AG08396 (cell line): ENCODE data around the gene NLN.
"Not testable (repeated sequence)": the region's sequence is repeated elsewhere in the genome, so short reads cannot be mapped to it uniquely, and the experiment has no call there.

ENCODE experiments used
- DNase-seq: peaks from one replicate; pipeline ENCODE4 v3.0.0; 2012; ENCODE audit warnings: low spot score, mixed read lengths

The NLN gene

DNA sequence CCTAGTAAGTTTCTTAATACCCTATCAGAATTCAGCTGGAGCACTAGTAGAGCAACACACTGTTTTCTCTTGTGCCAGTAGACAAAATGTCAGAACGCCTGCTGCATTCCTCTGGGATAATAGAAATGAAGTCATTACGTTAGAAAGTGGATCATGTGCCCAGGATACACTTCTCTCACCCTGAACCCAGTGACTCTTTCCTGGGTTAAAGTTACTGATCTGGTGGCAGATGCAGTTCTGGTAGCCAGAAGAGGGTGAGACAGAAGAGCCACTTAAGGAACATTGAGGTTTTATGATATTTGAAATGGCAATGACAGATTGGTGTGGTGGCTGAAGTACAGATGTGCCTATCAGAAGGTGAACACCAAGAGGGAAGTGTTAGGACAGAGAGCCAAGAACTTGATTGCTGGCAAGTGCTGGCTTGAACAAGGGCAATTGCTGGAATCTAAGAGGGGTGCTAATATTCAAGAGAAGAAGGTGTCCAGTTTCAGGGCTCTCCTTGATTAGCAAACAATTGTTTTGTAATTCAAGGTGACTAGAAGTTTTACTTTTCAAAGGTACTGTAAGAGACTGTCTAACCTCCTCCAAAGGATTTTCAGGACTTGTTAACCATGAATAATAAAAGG, 110.7 kb downstream of the NLN start:
- DNase-seq = no peak

DNA sequence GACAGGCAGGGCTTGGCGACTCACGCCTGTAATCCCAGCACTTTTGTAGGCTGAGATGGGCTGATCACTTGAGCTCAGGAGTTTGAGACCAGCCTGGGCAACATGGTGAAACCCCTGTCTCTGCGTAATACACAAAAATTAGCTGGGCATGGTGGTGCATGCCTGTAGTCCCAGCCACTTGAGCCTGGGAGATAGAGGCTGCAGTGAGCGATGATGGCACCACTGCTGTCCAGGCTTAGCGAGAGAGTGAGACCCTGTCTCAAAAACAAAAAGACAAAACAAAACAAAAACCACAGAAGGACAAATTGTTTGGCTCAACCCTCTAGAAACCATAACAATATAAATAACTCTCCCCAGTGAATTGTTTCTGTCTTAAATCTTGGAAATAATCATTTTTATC, 111.8 kb downstream of the NLN start:
- DNase-seq = no peak

DNA sequence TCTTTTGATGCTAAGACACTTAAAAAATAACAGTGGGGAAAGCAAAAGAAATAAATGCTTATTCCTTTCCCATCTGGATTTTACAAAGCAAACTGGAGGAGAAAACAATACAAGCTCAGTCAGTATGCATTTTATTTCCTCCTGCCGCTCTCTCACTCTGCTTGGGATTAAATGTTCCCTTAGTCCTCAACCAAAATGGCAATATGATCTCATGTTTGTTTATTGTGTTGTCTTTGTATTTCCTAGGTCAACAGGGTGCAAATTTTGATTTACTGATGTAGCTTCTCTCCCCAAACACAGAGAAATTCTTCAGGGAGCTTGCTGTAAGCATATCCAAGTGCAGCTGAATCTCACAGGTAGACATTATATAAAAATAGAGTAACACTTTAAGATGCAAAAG, 112.3 kb downstream of the NLN start:
- DNase-seq = no peak

DNA sequence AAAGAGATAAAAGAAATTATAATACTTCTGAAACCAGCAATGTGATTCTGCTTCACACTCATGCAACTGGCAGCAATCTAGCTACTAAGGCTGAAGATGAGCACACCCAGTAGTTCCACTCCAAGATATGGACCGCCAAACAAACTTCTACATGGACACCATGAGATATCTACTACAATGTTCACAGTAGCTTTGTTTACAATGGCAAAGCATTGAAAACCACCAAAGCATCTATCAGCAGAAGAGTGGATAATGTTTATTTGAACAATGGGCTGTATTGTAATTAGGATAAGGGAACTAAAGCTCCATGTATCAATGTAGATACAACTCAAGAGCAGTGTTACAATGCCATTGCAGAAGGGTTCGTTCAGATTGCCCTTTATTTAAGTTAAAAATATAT, 113.2 kb downstream of the NLN start:
- DNase-seq = no peak

DNA sequence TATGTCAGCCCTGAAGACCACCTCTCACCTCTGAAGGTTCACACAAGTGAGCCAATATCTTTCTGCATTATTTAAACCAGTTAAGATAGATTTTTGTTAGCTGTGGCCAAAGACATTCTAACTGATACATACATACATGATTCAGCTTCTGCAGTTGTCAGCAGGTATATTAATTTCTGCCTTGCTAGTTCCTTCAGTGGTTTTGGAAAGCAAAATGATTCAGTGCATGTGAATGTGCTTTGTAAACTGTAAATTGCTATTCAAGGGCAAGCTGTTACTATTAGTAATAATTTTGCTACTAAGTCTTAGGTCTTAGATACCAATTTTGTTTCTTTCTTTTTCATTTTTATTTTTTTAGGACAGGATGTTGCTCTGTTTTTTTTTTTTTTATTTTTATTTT, 115.1 kb downstream of the NLN start:
- peak; percentile 38 for DNase-seq

DNA sequence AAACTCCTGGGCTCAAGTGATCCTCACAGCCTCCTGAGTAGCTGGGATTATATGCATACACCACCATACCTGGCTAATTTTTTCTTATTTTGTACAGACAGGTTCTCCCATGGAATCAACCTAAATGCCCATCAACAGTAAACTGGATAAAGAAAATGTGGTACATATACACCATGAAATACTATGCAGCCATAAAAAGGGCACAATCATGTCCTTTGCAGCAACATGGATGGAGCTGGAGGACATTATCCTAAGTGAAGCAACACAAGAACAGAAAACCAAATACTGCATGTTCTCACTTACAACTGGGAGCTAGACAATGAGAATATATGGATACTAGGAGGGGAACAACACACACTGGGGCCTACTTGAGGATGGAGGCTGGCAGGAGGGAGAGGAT, 117.2 kb downstream of the NLN start:
- not testable (repeated sequence) for DNase-seq

DNA sequence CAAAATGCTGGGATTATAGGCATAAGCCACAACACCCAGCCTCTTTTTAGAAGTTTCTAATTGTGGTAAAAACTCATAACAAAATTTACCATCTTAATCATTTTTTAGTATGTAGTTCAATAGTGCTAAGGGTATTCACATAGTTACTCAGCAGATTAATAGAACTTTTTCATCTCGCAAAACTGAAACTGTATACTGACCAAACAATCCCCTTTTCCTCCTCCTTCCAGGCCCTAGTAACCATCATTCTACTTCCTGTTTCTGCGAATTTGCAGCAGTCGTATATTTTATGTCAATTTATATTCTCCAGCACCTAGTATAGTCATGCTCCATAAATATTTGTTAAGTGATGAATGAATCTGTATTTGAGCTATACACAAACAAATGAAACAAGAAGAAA, 118.1 kb downstream of the NLN start:
- DNase-seq = no peak

DNA sequence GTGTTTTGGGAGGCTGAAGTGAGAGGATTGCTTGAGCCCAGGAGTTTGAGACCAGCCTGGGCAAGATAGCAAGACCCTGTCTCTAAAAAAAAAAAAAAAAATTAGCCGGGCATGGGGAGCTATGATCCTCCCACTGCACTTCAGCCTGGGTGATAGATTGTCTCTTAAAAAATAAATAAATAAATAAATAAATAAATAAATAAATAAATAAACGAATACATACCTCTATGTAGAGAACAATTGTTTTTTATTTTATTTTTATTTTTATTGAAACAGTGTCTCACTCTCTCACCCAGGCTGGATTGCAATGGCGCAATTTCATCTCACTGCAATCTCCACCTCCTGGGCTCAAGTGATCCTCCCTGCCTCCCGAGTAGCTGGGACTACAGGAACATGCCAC, 122.8 kb downstream of the NLN start:
- DNase-seq = not testable (repeated sequence)

DNA sequence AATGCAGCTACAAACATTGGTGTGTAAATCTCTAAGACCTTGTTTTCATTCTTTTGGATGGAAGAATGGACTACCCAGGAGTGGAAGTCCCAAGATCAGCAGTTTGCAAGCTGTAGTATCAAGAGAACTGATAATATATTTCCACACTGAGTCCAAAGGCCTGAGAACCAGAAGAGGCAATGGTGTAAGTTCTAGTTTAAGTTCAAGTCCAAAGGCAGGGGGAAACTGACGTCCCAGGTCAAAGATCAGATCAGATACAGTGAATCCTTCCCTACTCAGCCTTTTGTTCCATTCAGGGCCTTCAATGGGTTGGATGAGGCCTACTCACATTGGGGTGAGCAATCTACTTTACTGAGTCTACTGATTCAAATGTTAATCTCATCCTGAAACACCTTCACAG, 124.1 kb downstream of the NLN start:
- no peak for DNase-seq

DNA sequence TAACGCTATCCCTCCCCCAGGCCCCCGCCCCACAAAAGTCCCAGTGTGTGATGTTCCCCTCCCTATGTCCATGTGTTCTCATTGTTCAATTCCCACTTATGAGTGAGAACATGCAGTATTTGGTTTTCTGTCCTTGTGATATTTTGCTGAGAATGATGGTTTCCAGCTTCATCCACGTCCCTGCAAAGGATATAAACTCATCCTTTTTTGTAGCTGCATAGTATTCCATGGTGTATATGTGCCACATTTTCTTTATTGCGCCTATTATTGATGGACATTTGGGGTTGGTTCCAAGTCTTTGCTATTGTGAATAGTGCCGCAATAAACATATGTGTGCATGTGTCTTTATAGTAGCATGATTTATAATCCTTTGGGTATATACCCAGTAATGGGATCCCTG, 125.0 kb downstream of the NLN start:
- not testable (repeated sequence) for DNase-seq

DNA sequence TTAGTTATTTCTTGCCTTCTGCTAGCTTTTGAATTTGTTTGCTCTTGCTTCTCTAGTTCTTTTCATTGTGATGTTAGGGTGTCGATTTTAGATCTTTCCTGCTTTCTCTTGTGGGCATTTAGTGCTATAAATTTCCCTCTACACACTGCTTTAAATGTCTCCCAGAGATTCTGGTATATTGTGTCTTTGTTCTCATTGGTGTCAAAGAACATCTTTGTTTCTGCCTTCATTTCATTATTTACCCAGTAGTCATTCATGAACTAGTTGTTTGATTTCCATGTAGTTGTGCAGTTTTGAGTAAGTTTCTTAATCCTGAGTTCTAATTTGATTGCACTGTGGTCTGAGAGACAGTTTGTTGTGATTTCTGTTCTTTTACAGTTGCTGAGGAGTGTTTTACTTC, 127.9 kb downstream of the NLN start:
- DNase-seq = not testable (repeated sequence)

DNA sequence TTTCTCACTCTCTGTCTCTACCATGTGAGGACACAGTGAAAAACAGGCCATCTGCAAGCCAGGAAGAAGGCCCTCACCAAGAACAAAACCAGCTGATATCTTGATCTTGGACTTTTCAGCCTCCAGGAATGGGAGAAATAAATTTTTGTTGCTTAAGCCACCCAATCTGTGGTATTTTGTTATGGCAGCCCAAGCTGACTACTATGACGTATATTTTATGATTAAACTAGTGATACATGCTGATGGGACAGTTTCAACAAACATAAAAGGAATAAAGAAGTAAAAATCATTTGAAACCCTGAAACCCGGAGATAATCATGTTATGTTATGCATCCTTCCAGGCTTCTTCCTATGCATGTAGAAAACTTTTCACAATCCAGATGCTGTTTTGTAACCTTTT, 132.9 kb downstream of the NLN start:
- DNase-seq = no peak

DNA sequence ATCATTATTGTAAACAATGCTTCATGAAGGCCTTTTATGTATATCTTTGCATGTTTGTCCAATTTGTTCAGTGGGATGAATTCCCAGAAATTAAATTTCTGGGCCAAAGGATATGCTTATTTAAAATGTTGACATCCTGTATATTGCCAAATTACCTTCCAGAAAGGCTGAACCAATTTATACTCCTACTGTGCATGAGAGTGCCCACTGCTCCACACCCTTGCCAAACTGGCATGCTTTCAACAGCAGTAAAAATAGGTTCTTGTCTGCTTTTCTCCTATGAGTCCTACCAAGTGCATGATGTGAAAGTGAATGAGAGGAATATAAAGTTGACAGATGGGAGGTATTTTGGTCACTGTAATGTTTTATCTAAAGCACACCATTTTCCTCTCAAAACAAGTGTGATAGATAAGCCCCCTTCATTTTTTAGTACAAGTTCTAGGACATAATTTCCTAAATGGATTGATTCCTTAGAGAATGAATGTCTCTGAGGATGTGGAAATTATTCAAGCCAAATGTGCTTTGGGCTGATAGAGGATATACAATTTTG, 133.8 kb downstream of the NLN start:
- DNase-seq = no peak

DNA sequence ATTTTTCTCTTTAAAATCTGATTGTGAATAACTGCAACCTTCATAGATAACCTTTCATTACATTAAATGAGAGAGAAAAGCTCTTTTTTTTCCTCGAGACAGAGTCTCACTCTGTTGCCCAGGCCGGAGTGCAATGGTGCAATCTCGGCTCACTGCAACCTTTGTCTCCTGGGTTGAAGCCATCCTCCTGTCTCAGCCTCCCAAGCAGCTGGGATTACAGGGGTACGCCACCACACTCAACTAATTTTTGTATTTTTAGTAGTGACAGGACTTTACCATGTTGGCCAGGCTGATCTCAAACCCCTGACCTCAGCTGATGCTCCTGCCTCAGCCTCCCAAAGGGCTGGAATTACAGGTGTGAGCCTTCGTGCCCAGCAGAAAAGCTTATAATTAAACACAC, 134.5 kb downstream of the NLN start:
- DNase-seq = no peak

DNA sequence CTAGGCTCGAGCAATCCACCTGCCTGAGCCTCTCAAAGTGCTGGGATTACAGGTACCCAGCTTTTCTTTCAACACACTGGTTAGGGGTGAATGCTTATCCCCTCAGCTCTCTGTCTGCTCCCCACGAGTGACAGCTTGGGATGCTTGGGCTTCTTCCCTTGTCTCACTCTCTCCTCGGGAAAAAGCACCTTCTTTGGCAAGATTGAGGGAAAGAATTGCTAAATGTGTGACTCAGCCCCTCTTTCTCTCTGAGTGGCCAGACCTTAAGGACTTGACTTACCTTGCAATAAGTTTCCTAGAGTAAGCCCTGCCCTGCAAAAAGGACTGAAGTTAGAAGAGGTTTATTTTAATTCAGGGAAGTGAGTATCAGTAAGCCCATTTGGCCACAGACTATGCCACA, 136.3 kb downstream of the NLN start:
- DNase-seq = peak; percentile 11

DNA sequence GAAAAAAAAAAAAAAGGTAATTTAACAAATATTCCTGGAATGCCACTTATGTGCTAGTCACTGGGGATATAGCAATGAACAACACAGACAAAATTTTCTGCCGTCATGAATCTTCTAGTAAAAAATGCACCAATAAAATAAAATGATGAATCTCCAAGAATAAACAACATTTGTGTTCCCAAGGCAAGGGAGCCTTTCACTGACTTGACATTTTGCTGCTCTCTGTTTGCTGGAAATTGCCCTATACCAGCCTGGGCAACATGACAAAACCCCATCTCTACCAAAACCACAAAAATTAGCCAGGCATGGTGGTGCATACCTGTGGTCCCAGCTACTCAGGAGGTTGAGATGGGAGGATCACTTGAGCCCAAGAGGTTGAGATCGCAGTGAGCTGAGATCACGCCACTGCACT, 139.8 kb downstream of the NLN start:
- DNase-seq = peak; percentile 45

DNA sequence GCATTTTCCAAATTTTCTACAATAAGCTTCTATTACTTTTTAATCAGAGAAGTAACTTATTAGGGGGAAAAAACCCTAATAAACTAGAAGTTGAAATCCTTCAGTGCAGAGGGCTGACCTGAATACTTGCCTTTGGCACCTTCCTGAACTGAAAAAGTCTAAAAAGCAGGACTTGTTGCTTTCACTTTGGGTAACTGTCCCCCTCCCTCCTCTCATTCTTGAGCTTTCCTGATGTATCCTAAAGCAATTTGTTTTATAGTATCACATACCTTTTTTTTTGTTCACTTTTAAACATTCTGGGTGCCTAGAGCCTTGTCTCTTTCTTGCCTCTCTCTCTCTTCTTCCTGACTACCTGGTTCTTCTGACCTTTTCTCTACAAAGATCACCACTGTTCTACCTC, 140.4 kb downstream of the NLN start:
- DNase-seq = no peak

DNA sequence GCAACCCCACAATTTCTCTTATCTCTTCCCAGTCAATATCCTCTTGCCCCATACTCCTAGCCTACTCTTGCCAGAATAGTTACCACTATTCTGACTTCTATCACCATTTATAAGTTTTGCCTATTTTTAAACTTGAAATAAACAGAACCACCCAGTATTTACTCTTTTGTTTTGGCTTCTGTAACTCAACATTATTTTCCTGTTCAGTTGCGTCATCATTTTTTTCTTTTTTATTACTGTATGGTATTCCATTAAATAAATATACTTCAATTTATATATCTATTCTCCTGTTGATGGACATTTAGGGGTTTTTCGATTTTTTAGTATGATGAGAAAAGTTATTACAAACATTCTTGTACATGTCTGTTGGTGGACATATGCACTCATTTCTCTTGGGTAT, 141.7 kb downstream of the NLN start:
- no peak for DNase-seq

DNA sequence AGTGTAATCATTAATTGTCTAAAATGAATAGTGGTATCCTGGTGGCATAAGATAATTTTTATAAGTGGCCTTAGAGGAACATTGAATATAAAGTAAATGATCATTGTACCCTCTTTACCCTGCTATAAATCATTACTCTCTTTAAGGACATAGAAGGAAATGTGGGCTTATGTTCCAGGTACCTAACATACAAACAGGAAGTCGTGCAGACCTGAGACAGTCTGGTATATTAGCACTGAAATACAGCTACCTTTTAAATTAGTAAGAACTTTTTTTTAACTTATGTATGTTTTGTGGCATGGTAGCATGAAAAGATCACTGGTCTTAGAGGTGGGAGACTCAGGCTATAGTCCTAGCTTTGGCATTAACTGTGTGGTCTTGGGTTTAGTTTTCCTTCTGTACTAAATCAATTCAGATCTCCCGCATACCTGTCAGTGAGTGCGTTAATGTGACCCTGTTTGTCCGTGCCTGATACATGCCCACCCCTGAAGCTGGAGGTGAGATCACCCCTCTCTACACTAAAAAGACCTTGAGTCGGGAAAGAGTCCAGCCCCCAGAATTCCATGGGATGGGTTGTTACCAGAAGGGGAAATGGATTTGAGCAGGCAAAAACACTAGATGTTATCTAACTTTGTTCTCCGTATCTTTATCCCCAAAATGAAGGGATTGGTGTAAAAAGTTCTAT, 145.0 kb downstream of the NLN start:
- DNase-seq = no peak

DNA sequence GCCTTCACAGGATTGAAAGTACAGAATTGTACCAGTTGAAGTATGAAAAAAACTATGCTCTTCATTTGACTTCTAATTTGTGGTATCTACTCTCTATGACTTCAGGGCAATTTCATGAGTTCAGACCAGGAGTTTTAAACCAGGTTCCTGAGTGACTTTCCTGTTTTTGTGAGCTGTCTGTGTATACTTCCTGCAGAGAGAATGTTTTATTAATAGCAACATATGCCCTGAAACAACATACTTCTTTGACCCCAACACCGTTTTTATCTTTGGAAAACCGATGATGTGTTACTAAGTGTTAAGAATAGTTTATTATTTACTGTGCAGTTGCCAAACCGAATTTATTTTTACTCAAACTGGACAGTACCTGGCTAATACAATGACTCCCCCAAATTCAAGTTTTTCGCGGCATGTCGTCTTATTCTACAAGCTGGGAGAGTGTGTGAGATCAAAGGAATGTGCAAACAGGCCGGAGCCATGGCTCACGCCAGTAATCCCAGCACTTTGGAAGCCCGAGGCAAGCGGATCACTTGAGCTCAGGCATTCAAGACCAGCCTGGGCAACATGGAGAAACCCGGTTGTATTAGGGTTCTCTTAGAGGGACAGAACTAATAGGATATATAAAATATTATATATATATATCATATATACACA, 145.7 kb downstream of the NLN start:
- no peak for DNase-seq

DNA sequence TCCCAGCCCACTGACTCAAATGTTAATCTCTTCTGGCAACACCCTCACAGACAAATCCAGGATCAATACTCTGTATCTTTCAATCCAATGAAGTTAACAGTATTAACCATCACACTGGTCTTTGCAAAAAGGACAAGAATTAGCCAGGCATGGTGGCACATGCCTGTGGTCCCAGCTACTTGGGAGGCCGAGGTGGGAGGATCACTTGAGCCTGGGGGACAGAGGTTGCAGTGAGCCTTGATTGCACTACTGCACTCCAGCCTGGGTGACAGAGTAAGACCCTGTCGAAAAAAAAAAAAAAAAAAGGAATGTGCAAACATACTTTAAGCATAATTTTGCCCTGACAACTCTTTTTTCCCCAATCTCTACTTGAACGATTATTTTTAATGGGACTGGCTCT, 146.5 kb downstream of the NLN start:
- DNase-seq = no peak

DNA sequence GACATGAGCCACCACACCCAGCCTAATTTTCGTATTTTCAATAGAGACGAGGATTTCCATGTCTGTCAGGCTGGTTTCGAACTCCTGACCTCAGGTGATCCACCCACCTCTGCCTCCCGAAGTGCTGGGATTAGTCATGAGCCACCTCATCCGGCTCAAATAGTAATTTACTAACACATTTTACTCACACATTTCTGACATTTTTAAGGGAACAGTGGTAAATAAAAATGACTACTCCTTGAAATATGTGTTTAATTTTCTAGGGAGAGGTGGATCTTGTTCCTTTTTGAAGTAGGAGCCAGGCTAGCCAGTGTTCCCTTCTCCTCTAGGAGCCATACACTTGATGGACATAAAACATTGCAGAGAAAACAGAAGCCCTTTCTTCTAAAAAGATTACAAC, 149.2 kb downstream of the NLN start:
- DNase-seq = no peak

DNA sequence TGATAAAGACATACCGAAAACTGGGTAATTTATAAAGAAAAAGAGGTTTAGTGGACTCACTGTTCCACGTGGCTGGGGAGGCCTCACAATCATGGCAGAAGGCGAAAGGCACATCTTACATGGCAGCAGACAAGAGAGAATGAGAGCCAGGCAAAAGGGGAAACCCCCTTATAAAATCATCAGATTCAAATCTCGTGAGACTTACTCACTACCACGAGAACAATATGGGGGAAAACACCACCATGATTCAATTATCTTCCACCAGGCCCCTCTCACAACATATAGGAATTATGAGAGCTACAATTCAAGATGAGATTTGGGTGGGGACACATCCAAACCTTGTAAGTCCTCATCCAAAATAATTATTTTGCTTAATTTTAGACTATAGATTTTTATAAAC, 149.8 kb downstream of the NLN start:
- DNase-seq = not testable (repeated sequence)
